HG03064 (cell line): ENCODE data around the gene EEF2.
"Not testable (repeated sequence)": the region's sequence is repeated elsewhere in the genome, so short reads cannot be mapped to it uniquely, and the experiment has no call there.

Source experiments
- ATAC-seq: cut with Tn5 transposase; IDR thresholded peaks from one replicate; pipeline ENCODE4 v1.9.1; 2021; ENCODE audit warnings: low read depth; ENCODE audit not compliant: unreplicated experiment

The EEF2 gene

DNA sequence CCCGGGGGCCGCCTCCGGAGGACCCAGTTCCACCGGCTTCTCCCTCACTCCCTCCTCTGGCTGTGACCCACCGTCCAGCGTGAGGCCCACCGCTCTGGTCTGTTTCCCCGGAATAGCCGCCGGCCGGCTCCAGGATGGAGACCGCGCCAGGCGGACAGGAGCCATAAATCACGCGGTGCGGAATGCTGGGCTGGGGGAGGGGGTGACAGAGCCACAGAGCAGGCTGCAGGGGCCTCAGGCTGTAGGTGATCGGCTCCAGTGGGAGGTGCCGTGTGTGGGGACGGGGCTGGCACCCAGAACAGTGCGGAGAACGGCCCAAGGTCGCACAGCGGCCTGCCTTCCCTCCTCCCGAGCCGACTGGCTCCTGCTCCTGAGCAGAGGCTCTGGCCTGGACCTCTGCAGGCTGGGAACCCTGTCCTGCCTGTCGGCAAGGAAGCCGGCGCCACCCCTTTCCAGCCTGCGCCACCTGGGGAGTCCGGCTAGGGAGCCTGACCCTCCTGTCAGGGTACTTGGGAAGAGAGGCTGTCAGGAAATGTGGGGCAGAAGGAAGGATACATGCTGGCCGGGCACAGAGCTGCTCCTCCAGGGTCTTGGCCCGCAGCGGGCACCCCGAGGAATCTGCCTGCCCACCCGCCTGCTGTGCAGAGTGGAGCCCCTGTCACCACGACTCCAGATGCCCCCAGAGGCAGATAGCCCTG is 30.6 kb upstream of the EEF2 start:
- ATAC-seq = no peak

DNA sequence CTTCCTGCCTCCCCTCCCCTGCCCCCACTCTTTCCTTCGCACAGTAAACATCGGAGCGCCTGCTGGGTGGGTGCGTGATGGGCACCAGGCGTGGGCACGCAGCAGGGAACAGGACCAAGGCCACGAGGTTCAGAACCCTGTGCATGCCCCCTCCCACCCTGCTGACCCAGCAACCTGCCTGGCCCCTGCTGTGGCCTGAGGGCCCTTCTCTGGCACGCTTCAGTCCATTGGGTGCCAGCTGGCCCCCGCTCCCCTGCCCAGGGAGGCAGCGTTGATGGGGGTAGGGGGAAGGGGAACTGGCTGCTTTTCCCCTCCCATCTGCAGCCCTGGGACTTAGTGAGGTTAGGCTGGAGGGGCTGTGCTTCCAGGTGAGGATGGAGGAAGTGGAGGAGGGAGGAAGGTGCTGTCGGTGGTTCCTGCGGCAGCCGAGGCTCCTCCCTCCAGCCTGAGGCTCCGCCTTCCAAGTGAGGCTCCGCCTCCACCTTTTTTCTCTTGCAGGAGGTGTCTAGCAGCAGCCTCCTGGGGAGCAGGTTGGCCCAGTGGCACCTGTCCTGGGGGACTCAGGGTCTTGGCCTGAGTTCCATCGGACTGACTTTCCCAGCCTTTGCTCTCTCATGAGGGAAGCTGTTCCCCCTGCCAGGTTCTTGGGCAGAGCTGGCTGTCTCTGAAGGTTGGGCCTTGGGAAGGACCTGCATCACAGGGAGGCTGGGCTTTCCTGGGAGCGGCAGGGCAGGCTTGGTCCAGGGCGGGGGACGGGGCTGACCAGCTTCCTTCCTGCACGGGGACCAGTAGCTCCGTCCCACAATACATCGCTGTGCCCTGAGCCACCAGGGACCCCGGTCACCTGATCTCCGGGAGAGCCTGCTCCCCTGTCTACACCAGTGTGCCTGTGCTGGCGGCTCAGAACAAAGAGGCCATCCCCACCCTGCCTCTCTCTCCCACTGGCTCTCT is 29.6 kb upstream of the EEF2 start:
- ATAC-seq = no peak

DNA sequence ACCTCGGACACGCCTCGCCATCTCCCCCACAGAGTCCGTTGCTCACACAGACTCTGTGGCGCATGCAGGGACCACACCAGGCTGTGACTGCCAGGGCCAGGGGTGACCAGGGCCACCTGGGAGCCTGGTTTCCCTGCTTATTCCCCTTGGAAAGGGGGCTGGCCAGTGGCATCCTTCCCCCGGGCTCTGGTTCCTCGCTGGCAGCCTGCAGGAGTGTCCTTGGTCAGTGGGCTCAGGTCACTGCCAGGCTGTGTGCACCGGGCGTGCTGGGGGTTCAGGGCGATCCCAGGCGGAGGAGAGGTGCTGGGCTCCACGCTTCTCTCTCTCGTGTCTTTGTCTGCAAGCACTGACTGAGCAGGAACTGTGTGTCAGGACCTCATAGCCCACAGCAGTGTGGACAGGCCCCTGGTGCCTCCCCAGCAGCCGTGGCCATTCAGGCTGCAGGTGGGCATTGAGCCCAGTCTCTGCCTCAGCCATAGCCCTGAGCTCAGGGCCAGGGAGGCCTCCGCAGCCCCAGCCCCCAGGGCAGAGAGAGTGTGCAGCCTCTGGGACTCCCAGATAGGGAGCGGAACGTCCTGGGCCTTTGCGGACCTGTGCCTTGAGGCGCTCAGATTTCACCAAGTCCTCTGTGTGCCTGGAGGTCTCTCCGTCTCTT is 28.8 kb upstream of the EEF2 start:
- no peak for ATAC-seq

DNA sequence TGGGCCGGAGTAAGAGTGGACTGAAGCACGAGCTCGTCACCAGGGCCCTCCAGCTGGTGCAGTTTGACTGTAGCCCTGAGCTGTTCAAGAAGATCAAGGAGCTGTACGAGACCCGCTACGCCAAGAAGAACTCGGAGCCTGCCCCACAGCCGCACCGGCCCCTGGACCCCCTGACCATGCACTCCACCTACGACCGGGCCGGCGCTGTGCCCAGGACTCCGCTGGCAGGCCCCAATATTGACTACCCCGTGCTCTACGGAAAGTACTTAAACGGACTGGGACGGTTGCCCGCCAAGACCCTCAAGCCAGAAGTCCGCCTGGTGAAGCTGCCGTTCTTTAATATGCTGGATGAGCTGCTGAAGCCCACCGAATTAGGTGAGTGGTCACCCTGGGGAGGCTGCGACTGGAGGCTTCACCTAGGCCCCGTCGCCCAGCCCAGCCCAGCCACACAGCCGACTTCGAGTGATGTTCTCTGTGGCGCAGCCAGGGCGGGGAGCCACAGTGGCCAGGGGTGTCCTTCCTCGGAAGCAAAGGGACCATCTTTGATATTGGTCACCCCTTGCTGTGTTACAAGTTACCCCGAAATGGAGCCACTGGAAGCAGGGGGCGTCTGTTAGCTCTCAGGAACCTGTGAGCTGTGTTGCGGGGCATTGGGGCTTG is 27.8 kb upstream of the EEF2 start:
- ATAC-seq = no peak

DNA sequence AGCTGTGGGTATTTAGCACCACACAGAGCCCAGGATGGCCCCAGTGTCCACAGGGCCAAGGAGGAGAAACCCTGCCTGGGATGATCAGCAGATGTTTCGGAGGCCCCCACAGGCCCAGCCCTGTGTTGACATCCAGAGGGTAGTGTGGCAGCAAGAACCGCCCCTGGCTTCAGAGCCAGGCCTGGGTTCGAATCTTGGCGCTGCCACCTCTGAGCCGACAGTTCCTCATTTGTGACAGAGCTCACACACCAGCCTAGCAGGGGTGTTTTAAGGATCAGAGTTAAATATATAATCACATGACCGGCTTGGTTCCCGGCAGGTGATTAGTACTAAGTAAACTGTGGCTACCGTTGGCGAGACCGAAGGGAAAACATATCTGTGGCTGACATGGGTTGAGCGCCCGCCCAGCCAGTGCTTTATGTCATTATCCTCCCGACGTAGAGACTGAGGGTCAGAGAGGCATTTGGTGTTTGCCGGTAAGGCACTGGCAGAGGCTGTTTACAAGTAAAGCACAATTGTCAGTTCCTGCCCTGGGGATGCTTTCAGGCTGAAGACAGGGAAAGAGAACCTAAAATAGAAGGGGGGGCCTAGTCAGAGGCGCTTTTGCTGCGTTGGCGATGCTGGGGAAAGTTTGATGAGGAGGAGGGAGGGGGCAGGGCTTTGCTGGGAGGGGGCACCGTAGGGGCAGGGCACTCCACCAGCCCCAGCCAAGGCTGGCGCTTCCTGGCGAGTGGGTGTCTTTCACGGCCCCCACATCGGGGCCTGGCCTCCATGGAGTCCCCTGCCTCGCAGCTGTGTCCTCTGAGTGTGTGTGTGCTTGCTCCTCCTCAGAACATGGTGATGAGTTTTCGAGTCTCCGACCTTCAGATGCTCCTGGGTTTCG is 27.1 kb upstream of the EEF2 start:
- no peak for ATAC-seq

DNA sequence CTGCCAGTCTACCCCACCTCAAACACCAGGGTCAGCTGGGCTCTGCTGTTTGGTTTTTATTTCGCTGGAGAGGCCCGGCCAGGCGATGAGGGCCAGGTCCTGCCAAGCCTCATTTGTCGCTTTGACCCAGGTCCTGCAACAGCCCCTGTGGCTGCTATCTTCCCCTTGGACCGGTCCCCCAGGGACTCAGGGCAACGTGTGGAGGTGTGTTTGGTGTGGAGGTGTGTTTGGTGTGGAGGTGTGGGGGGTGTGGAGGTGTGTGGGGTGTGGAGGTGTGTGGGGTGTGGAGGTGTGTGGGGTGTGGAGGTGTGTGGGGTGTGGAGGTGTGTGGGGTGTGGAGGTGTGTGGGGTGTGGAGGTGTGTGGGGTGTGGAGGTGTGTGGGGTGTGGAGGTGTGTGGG is 26.2 kb upstream of the EEF2 start:
- not testable (repeated sequence) for ATAC-seq

DNA sequence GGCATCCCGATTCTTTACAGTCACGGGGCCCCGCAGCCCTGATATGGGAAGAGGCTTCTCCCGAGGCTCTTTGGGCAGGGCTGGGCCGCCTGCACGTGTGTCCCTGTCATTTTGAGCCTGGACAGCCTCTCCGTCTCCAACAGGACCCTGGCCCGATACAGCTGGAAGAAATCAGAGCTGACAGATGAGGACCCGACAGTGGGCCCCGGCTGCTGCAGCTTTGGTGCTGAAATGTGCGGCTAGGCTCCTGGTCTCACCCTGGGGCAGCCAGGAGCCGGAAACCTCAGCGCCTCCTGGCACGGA is 25.5 kb upstream of the EEF2 start:
- no peak for ATAC-seq

DNA sequence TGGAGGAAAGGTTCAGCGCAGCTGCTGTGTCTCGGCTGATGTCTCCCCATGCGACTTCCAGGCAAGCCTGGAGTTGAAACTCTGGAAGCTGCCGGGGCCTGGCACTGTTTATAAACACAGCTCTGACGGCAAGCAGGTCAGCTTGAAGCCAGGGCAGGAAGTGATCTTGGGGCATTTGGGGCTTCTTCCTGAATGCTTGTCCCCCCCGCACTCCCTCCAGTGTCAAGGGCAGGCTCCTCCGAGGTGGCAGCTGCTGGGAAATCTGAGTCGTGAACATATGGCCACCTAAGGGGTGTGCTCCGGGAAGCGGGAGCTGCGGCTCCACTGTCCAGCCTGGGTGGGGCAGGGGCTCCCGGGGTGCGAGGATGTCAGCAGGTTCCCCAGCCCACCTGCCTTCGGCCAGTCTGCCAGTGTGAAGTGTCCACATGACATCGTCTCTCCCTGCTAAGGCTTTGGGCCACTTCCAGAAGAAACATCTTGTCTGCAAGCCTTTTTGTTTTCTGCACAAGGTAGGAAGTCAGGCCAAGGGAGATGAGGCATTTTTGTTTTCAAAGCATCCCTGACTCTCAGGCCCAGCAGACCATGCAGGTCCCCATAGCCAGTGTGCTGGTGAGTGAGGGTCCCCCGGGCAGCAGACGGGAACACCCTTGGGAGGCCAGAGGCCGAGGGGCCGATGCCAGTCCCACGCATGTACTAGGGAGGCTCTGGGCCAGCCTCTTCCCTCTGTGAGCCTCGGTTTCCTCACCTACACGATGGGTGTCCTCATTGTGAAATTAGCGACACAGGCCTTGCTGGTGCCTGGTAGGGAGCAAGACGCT is 24.9 kb upstream of the EEF2 start:
- ATAC-seq = no peak

DNA sequence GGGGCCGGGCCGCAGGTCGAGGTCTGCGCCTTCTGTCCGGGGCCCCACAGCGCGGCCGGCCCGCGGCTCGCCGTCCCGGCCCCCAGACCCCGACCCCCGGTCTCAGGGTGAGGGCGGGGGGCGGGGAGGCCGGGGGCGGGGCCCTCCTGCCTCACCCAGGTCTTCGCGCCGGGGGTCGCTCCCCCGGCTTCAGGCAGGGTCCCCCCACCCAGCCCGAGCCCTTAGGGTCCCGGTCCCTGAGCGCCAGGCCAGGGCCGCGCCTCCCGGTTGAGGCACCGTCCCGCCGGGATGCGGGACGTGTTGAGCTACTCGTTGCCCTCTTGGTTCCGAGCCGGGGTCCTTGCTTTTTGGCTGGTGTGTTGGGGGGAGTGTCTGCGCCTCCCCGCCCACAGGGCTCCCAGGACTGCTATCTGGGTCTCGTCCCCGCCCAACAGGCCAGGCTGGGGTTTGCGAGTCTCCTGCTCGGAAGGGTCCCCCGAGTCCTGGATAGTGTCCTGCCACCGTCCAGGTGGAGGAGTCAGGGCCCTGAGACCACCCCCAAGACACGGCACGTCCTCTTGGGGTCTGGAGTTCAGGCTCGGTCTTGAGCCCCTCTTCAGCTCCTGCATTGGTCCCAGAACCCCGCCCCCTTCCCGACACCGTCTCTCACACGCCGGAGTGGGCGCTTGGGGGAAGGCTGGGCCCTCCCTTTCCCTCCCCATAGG is 22.7 kb upstream of the EEF2 start:
- peak; percentile 4 for ATAC-seq

DNA sequence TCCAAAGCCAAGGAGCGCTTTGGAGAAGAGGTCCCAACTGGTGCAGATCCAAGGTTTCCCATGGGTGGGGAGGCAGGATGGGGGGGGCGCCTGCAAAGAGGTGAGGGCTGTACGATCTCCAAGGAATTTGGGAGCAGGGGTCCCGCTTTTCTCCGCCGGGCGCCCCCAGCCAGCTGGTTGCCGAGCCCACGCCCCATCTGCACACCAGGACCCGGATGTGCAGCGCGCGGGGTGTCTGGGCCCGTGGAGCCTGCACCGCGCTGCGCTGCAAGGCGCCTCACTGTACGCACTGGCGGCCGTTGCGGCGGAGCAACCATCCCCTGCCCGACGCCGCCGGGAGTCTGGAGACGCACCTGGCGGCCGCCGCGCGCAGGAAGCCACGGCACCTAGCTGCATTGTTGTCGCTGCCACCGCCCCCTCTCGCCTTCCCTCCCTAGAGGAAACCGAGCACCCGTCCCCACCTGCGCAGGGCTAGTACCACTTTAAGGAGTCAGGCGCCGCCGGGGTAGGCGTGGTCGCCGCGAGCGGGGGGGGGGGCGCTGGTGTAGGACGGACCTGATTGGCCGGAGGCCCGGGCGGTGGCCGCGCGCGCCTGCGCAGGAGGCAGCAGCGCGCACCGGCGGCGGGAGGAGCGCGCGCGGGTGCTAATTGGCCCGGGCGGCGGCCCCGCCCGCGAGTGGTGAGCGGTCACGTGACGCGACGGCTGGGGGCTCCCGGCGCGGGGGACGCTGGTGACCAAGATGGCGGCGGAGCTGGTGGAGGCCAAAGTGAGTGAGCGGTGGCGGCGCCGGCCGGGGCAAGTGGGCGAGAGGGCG is 22.0 kb upstream of the EEF2 start, which contains the start of gene PIAS4:
TSS of gene PIAS4 (plus strand) at position 716 of the 815 bp plus-strand sequence. CDS start at position 741, 25 bp downstream.
- ATAC-seq = peak; percentile 70

DNA sequence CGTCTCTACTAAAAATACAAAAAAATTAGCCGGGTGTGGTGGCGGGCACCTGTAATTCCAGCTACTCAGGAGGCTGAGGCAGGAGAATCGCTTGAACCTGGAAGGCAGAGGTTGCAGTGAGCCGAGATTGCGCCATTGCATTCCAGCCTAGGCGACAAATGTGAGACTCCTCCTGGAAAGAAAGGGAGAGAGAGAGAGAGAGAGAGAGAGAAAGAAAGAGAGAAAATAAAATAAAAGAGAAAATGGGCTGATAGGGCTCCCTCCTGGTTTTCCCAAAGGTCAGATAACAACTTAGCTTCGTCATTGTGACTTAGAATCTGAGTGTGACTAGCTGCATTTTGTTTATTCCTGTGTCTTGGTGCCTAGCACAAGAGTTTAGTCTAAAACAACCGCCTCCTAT is 20.2 kb upstream of the EEF2 start:
- ATAC-seq = not testable (repeated sequence)

DNA sequence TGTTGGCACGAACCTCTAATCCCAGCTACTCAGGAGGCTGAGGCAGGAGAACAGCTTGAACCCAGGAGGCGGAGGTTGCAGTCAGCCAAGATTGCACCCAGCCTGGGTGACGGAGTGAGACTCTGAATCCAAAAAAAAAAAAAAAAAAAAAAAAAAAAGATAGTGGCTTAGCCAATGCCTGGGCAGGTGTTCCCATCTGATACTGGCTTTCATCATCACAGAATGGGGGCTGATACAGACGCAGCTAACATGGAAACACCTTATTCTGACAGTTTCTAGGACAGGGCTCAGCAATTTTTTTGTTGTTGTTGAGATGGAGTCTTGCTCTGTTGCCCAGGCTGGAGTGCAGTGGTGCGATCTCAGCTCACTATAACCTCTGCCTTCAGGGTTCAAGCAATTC is 15.5 kb upstream of the EEF2 start:
- not testable (repeated sequence) for ATAC-seq

DNA sequence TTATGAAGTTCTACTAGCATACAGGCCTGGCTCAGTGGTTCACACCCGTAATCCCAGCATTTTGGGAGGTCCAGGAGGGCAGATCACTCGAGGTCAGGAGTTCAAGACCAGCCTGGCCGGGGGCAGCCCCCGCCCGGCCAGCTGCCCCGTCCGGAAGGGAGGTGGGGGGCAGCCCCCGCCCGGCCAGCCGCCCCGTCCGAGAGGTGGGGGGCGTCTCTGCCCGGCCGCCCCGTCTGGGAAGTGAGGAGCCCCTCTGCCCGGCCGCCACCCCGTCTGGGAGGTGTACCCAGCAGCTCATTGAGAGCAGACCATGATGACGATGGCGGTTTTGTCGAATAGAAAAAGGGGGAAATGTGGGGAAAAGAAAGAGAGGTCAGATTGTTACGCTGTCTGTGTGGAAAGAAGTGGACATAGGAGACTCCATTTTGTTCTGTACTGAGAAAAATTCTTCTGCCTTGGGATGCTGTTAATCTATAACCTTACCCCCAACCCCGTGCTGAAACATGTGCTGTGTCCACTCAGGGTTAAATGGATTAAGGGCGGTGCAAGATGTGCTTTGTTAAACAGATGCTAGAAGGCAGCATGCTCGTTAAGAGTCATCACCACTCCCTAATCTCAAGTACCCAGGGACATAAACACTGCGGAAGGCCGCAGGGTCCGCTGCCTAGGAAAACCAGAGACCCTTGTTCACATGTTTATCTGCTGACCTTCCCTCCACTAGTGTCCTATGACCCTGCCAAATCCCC is 13.6 kb upstream of the EEF2 start:
- ATAC-seq = not testable (repeated sequence)

DNA sequence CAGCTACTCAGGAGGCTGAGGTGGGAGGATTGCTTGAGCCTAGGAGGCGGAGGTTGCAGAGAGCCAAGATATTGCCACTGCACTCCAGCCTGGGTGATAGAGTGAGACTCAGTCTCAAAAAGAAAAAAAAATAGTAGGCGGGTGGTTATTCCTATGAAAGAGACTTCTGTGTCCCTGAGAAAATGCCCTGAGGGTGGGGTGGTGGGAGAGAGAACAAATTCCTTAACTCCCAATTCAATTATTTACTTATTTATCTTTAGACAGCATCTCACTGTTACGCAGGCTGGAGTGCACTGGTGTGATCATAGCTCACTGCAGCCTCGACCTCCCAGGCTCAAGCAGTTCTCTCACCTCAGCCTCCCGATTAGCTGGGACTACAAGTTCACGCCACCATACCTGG is 10.3 kb upstream of the EEF2 start:
- no peak for ATAC-seq

DNA sequence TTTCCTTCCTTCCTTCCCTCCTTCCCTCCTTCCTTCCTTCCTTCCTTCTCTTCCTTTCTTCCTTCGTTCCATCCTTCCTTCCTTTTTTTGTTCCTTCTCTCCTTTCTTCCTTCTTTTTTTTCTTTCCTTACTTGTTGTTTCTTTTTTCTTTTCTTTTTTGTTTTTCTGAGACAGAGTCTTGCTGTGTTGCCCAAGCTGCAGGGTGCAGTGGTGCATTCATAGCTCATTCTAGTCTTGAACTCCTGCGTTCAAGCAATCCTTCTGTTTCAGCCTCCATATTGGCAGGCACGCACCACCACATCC is 5.5 kb upstream of the EEF2 start:
- no peak for ATAC-seq

DNA sequence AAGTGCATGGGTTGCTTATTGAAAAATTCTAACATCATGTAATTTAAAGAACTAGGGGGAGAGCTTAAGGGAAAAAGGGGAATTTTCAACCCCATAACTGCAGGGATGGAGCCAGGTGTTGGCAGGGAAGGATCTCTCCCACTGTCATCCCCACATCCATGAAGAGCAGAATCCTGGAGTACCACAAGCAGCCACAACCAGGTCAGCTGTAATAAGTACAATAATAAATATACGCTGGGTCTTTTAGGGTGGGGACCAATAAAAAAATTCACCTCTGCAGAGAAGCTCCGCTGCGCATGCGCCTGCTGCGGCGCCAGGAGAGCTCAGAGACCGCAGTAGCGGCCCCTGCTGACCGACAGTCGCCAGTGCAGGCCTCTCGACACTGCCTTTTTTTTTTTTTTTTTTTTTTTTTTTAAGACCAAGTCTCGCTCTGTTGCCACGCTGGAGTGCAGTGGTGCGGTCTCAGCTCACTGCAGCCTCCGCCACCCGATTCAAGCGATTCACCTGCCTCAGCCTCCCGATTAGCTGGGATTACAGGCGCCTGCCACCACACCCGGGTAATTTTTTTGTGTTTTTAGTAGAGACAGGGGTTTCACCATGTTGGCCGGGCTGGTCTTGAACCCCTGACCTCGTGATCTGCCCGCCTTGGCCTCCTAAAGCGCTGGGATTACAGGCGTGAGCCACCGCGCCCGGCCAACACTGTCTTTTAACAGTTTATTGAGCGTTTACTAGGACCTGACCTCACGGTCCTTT is 2.5 kb upstream of the EEF2 start:
- no peak for ATAC-seq
